Natural killer cell treated with Interleukin-12 subunit alpha and Interleukin-12 subunit beta and Interleukin-15 and Interleukin-18, amount 100 ng/mL, for 72 hours (primary cell): Measurements from ENCODE around the gene HRC. TPM values are rescaled to one million over a fixed set of nuclear protein-coding genes. Genes with fewer than 3 reads are reported as not detected.

Source experiments
- ATAC-seq, 2 donors: fragments of 150-1000 bp; cut with Tn5 transposase in 1 of 2; sonication (Bioruptor Pico), chemical (Tn5 transposase) in 1 of 2; 2 replicates each; pipeline ENCODE4 v1.10.0; 2021
- DNase-seq: peaks from one replicate; pipeline ENCODE4 v3.0.0; 2022; ENCODE audit warnings: low spot score
- H3K27ac Mint-ChIP-seq, 2 donors: 1 replicate in 1 of 2; 2 replicates in 1 of 2; pipeline ENCODE4 v1.8.0; 2022; ENCODE audit warnings: mixed read lengths in 2 of 2, mild to moderate bottlenecking in 1 of 2, moderate library complexity in 1 of 2
- H3K27me3 Mint-ChIP-seq, 2 donors: 1 replicate in 1 of 2; 2 replicates in 1 of 2; pipeline ENCODE4 v1.8.0; 2022; ENCODE audit warnings: mixed read lengths in 2 of 2
- H3K36me3 Mint-ChIP-seq: one replicate; pipeline ENCODE4 v1.8.0; 2022; ENCODE audit warnings: mixed read lengths
- H3K4me1 Mint-ChIP-seq, 2 donors: 1 replicate in 1 of 2; 2 replicates in 1 of 2; pipeline ENCODE4 v1.8.0; 2022; ENCODE audit warnings: low read depth in 2 of 2, mixed read lengths in 2 of 2, mild to moderate bottlenecking in 1 of 2
- H3K4me3 Mint-ChIP-seq: one replicate; pipeline ENCODE4 v1.8.0; 2022; ENCODE audit warnings: mixed read lengths
- H3K9me3 Mint-ChIP-seq: 2 replicates; pipeline ENCODE4 v1.8.0; 2022; ENCODE audit warnings: mixed read lengths
- total RNA-seq, 2 donors: library from RNA; stranded (reverse); gene quantifications; one replicate each; pipeline ENCODE4 v1.2.3, GENCODE V29; 2022

Gene HRC
- total RNA-seq, 2 donors from 2014 or later: not detected

DNA sequence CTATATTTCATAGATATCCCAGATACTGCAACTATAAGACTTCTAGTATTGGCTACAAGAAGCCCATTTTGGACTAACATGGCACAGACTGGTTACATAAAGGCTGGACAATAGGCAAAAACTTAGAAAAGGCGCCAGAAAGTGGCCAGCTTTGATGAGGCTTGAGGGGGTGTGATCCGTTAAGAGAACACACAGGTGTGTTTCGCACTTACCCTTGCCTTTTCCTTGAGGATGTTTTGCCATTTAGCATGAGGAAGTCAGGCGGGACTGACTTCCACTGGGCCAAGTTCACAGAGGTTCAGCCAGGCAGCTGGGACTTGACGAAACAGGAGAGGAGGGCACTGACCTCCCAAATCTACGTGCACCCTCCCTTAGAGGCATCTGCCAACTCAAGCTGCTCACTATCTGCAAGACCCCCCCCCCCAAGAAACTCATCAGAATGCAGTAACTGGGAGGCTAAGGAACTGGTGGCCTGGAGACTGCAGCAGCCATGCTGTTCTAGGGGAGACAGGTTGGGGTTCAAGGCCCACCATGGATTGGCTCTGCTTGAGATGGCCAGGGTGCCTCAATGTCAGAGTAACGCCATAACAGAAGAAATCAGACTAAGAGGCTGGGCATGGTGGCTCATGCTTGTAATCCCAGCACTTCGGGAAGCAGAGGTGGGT is 45.5 kb downstream of the HRC start:
- Mint-ChIP-seq H3K27me3 (no peaks in the 10 kb centered on the region), H3K4me1 (peaks cover 20 to 22% of the 10 kb centered on the region in 2 donors), H3K9me3 (no peaks in the 10 kb centered on the region), H3K4me3 (no peak overlapping the region), H3K36me3 (peaks cover 24% of the 10 kb centered on the region), H3K27ac (no peak overlapping the region)
- DNase-seq (no peak), ATAC-seq (no peak)

DNA sequence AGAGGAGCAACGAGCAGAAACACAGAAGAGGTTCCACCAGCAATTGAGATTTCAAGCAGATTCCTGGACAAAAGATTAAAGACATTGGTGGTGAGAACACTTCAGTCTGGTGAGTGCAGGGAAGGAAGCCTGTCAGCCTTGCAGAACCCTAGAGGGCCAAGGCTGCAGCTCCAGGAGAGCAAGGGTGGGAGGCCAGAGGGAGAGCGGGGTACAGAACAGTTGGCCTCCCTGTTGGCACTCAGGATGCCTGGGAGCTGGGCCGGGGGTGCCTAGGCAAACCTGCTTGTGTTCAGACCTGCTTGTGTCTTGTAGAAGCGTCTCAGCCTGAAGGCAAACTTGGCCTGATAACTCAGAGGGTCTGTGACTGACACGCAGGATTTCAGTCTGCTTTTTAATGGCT is 46.1 kb downstream of the HRC start:
- ATAC-seq (no peak), DNase-seq (no peak)
- Mint-ChIP-seq H3K4me1 (peaks cover 21 to 23% of the 10 kb centered on the region in 2 donors), H3K27me3 (no peaks in the 10 kb centered on the region), H3K4me3 (no peak overlapping the region), H3K27ac (no peak overlapping the region), H3K9me3 (no peaks in the 10 kb centered on the region), H3K36me3 (peaks cover 25% of the 10 kb centered on the region)

DNA sequence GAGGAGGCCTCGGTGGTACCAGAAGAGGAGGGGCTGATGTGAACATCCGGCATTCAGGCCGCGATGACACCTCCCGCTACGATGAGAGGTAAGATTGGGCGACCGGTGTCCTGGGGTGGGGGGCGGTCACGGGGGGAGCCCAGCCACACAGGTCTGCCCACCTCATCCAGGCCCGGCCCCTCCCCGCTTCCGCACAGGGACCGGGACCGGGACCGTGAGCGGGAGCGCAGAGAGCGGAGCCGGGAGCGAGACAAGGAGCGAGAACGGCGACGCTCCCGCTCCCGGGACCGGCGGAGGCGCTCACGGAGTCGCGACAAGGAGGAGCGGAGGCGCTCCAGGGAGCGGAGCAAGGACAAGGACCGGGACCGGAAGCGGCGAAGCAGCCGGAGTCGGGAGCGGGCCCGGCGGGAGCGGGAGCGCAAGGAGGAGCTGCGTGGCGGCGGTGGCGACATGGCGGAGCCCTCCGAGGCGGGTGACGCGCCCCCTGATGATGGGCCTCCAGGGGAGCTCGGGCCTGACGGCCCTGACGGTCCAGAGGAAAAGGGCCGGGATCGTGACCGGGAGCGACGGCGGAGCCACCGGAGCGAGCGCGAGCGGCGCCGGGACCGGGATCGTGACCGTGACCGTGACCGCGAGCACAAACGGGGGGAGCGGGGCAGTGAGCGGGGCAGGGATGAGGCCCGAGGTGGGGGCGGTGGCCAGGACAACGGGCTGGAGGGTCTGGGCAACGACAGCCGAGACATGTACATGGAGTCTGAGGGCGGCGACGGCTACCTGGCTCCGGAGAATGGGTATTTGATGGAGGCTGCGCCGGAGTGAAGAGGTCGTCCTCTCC is 47.4 kb downstream of the HRC start:
- no peak for ATAC-seq
- no peaks in the 10 kb centered on the region for H3K9me3 Mint-ChIP-seq

GRCh38 chr19:49106648-49107135 is 48.5 kb downstream of the HRC start:
- no peak for DNase-seq
- H3K4me3 Mint-ChIP-seq: no peak overlapping the region
- peaks cover 10 to 15% of the 10 kb centered on the region in 2 donors for H3K4me1 Mint-ChIP-seq
- H3K36me3 Mint-ChIP-seq: peaks cover 25% of the 10 kb centered on the region
- peak overlapping the region in 1 of 2 donors; percentile 24 for H3K27ac Mint-ChIP-seq
- H3K27me3 Mint-ChIP-seq: no peaks in the 10 kb centered on the region
- no peaks in the 10 kb centered on the region for H3K9me3 Mint-ChIP-seq
- peak; percentile 49 to 57 for ATAC-seq

More for the DNA sequence above, 47.4 kb downstream of the HRC start:
- peaks cover 25% of the 10 kb centered on the region for H3K36me3 Mint-ChIP-seq
- peaks cover 10 to 15% of the 10 kb centered on the region in 2 donors for H3K4me1 Mint-ChIP-seq
- no peak overlapping the region for H3K4me3 Mint-ChIP-seq
- H3K27ac Mint-ChIP-seq: no peak overlapping the region
- no peak for DNase-seq
- H3K27me3 Mint-ChIP-seq: no peaks in the 10 kb centered on the region

DNA sequence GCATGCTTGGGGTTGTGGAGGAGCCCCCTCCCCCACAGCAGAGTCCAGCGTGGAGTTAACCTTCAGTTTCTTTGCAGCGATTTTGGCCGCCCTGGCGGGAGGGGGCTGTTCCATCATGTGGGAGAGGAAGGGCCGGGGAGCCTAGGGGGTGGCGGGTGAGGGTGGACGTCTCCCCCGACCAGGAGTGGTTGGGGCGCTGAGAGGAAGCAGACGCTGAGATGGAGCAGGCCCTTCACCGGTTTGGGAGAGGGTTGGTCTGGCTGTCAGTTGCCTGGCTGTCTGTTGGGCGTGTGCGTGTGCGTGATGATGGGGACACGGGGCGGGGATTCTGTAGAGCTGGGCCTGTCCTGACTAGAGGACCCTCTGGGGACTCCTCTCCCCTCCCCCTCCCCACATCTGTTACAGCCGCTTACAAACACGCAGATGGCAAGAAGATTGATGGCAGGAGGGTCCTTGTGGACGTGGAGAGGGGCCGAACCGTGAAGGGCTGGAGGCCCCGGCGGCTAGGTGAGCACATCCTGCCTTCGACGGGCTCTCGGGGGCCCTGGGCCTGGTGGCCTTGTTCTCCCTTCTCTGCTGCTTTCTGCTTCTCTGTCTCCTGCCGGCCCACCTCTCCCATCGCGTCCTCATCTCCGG is 50.8 kb downstream of the HRC start:
- Mint-ChIP-seq H3K9me3 (no peaks in the 10 kb centered on the region), H3K4me1 (peaks cover 10 to 20% of the 10 kb centered on the region in 2 donors), H3K27me3 (no peaks in the 10 kb centered on the region), H3K27ac (no peak overlapping the region), H3K4me3 (no peak overlapping the region), H3K36me3 (peaks cover 33% of the 10 kb centered on the region)
- no peak for ATAC-seq
- no peak for DNase-seq

DNA sequence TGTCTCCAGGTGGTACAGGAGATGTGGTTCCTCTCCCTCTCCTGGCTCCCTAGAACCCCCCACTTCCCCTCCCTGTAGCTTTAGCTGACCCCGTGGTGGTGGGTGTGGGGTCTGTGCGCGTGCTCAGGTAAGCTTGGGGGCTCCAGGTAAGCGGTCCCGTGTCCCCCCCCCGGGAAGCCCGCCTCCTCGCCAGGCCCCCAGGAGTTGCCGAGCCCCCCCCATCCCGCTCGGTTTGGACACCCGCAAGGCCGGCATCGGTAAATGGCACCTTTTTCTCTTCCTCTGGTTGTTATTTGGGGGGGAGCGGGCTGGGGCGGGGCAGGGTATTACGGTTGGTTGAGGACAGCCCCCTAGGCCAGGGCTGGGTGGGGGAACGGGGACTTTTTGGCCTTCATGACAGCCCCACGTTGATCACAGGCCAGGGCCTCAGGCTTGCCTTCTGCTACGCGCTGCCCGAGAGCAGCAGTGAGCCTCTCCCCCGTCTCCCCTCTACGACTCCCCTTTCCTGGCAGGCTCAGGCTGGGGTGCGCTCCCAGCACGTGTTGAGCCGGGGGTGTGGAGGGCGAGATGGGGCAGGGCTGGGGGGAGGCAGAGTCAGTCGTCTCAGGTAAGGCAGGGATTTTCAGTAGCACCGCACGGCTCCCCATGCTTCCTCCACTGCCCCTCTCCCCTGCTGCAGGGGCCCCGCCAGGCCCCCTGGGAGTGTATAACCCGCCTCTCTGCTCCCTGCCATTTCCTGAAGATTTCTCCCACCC is 51.7 kb downstream of the HRC start:
- peaks cover 31% of the 10 kb centered on the region for H3K36me3 Mint-ChIP-seq

DNA sequence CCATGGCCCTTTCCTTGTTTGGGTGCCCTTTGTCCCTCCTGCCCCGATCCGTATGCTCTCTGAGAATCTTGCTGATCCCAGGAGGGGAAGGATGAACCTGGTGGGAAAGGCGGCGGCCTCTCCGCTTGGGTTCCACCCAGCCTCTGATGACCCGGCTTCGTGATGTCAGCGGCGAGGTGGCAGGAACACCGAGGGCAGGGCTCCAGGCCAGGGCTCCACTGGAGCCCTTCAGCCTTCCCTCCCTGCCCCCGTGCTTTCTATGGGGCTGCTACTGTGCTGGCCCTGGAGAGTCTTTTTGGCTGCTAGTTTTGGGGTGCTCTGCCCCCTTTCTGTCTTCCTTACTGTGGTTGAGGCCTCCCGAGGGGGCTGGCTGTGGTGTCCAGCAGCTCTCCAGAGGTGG is 52.9 kb downstream of the HRC start:
- H3K36me3 Mint-ChIP-seq: peaks cover 30% of the 10 kb centered on the region
- no peaks in the 10 kb centered on the region for H3K9me3 Mint-ChIP-seq
- no peak overlapping the region for H3K27ac Mint-ChIP-seq
- H3K27me3 Mint-ChIP-seq: no peaks in the 10 kb centered on the region
- peaks cover 10 to 22% of the 10 kb centered on the region in 2 donors for H3K4me1 Mint-ChIP-seq
- no peak for DNase-seq
- no peak overlapping the region for H3K4me3 Mint-ChIP-seq
- ATAC-seq: no peak

More for the DNA sequence above, 51.7 kb downstream of the HRC start:
- no peak for DNase-seq
- Mint-ChIP-seq H3K4me1 (peaks cover 10 to 16% of the 10 kb centered on the region in 2 donors), H3K27me3 (no peaks in the 10 kb centered on the region), H3K4me3 (no peak overlapping the region), H3K9me3 (no peaks in the 10 kb centered on the region), H3K27ac (no peak overlapping the region)
- ATAC-seq: no peak

Other genes starting within 250 kb of the HRC start
- gene DHDH, start 221.7 kb downstream of the HRC start, total RNA-seq: under 1 TPM in 1 of 2 donors, not detected in 1; 0.43 TPM
- 100 to 1,000 TPM; 203 to 305 TPM for gene BAX, start 200.5 kb downstream of the HRC start, total RNA-seq
- 1,000 to 10,000 TPM; 1,643 to 2,467 TPM for gene FTL, start 190.1 kb downstream of the HRC start, total RNA-seq
- gene GYS1, start 162.1 kb downstream of the HRC start, total RNA-seq: 100 to 1,000 TPM in 1 of 2 donors, 10 to 100 TPM in 1; 85.7 to 119 TPM
- 100 to 1,000 TPM; 101 to 173 TPM for gene RUVBL2, start 161.5 kb downstream of the HRC start, total RNA-seq
- gene LHB, start 138.3 kb downstream of the HRC start, total RNA-seq: not detected
- not detected for gene CGB3, start 131.1 kb downstream of the HRC start, total RNA-seq
- gene CGB2, start 123.5 kb downstream of the HRC start, total RNA-seq: not detected
- gene CGB1, start 118.5 kb downstream of the HRC start, total RNA-seq: not detected
- not detected for gene CGB5, start 111.5 kb downstream of the HRC start, total RNA-seq
- not detected for gene CGB8, start 106.3 kb downstream of the HRC start, total RNA-seq
- gene CGB7, start 97.6 kb downstream of the HRC start, total RNA-seq: not detected
- gene NTF4, start 90.6 kb downstream of the HRC start, total RNA-seq: not detected
- gene KCNA7, start 82.7 kb downstream of the HRC start, total RNA-seq: not detected
- gene SNRNP70, start 69.9 kb downstream of the HRC start, total RNA-seq: 100 to 1,000 TPM; 185 to 346 TPM
- 1 to 10 TPM; 6.0 to 6.1 TPM for gene LIN7B, start 41.0 kb downstream of the HRC start, total RNA-seq
- gene C19orf73, start 36.3 kb downstream of the HRC start, total RNA-seq: 1 to 10 TPM in 1 of 2 donors, under 1 TPM in 1; 0.95 to 2.9 TPM
- 10 to 100 TPM in 1 of 2 donors, 1 to 10 TPM in 1; 7.0 to 11.3 TPM for gene PPFIA3, start 35.9 kb downstream of the HRC start, total RNA-seq
- gene TRPM4, start 2.4 kb upstream of the HRC start, total RNA-seq: not detected
- gene SLC6A16, start 169.8 kb upstream of the HRC start, total RNA-seq: 1 to 10 TPM; 4.2 to 5.3 TPM
- 100 to 1,000 TPM; 102 to 122 TPM for gene CD37, start 180.0 kb upstream of the HRC start, total RNA-seq
- not detected for gene TEAD2, start 207.0 kb upstream of the HRC start, total RNA-seq
- gene DKKL1, start 208.5 kb upstream of the HRC start, total RNA-seq: not detected
- under 1 TPM in 1 of 2 donors, not detected in 1; 0.56 TPM for gene KASH5, start 232.9 kb upstream of the HRC start, total RNA-seq